ENCODE data around the gene MAFG.
A peak's percentile ranks its signal among the peaks of the same experiment; 100 is the strongest.

The MAFG gene

DNA sequence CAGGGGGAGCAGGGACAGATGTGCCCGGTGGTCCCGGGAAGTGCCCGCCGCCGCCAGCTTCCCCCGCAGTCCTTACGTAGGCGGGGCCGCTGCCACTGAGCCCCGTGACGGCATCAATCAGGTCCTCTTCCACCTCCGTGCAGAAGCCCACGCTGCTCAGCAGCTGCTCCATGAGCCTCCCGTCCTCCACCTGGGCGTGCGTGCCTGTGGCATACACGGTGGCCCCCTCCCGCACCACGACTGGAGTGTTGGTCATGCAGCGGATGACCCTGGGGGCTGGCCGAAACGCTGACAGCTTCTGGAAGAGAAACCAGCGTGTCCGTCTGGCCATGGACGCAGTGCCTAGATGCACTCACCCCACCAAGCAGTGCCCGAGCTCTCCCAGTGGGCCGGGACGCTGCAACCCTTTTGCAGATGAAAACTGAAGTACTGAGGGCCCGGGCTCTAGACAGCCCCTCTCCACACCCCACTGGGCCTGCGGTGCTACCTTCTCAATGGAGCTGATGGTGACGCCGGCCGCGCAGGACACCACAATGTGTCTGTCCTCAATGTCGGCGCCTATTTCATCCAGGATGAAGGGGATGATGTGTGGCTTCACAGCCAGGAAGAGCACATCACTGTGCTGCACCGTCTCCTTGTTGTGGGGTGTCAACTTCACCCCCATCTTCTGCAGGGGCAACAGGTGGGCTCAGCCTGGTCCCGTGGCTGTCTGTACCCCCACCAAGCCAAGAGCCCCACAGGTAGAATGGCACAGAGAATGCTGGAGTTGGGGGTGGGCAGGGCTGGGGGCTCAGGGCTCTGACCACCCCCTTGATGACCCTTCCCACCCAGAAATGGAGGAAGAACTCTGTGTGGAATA is 7.5 kb upstream of the MAFG start:
- no peak for DNase-seq

DNA sequence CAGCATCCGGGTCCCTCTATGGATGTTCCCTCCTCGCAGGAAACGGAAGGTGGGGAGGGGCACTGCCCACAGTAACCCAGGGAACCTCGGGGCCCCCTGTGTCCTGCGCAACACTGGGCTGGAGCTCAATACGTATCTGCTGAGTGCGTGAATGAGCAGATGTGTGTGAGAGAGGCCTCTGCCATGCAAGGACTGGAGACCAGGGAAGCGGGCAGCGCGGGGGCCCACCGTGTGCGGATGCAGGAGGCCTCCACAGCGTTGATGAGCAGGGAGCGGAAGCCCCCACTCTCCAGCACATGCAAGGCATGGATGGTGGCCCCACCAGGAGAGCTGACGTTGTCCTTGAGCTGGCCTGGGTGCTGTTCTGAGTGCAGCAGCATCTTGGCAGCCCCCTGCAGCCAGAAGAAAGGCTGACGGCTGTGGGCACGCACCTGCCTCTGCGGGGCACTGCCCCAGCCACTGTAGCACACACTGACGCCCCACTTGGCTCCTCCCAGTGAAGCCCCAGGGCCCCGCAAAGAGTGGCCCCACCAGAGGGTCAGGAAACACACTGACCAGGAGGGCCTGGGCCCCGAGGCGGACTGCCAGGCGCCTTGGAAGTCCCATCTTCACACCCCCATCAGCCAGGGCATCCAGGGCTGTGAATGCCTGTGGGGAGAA is 6.7 kb upstream of the MAFG start:
- no peak for DNase-seq

DNA sequence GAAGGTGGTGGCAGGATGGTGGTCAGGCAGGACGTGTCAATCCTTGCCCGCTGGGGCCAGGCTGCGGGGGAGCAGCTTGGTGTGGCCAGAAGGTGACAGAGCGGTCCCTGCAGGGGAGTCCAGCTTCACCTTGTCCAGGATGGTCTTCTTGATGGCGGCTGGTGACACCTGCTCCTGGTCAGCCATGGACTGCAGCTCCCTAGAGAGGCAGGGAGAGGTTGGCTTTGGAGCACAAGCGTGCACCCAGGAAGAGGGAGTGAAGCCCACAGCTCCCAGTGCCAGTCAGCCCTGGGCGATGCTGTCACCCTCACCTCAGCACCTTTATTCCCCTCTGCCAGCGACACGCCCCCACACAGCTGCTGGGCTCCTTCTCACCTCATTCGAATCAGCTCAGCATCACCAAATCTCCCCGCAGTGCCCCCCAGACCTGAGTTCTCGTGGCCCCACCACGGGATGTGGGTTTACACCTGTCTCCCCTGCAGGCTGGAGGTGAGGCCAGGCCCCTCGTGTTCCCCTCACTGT is 5.7 kb upstream of the MAFG start:
- DNase-seq = no peak

- DNase-seq = no peak
Measured at GRCh38 chr17:81932333-81932983, 4.9 kb upstream of the MAFG start.

- no peak for DNase-seq
Measured at GRCh38 chr17:81931557-81932332, 4.2 kb upstream of the MAFG start.

DNA sequence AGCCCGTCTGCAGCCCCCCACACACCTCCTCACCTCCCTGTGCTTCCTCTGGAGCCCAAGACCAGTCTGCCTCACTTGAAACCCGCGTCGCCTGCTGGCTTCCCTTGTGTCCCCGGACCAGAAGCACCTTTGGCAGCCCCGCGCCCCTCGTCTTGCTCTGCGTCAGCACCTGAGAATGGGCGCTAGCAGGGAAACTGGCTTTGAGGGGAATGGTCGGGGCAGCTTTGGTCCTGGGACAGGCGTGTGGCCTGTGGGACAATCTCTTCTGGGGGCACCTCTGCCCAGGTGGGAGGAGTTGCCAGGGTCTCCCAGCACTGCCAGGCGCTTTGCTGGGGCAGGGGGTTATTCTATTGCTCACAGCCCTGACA is 3.6 kb upstream of the MAFG start:
- no peak for DNase-seq

- no peak for DNase-seq
Measured at GRCh38 chr17:81930142-81931125, 2.9 kb upstream of the MAFG start.

- DNase-seq = no peak
Measured at GRCh38 chr17:81929253-81930141, 2.0 kb upstream of the MAFG start.

DNA sequence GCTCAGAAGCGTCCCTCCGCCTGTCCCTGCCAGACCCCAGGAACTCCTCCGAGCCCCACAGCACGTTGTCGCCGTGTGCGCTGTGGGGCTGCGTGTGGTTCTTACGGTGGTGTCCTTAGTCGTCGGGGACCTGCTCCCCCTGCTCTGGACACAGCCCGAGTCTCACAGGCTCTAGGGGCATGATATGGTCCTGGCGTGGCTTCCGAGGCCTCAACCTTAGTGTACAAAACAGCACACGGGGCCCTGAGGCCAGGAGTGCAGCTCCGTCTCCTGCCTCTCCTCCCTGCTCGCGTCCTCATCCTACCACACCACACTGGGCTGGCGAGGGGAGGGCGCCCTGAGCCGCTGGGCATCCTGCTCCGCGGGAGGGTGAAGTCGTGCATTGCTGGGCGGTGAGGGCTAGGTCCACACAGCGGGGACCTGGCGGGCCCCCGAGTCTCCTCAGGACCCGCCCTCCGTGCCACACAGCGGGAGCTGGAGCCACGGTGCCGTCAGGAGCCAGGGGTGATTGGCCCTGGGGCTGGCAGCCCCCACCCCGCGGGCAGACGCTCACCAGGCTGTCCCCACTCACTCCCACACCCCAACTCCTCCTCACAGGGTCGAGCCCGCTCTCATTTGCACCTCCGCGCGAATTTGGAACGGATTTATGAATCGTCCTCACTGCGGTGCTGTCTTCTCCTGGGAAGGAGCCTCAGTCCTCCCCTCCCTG is 1.2 kb upstream of the MAFG start:
- no peak for DNase-seq

DNA sequence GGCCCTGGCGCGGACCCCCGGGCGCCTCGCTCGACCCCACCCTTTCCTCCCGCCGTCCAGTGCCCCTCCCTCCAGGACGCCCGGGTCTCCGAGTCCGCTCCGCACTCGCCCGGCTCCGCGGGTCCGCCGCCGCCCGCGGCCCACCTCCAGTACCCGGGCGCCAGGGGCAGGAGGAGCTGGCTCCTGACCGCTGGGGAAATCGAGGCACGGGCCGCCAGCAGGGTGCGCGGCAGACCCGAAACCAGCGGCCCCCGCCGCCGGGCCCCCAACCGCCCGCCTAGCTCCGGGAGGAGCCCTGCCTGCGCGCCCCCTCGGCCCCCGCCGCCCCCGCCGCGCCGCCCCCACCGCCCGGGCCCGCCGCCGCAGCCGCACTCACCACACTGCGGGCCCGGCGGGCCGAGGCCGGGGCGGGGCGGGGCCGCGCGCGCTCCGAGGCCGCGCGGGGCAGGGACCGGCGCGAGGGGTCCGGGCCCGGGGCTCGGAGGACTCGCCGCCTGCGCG is 333 bp downstream of the MAFG start:
- no peak for DNase-seq

- DNase-seq = peak; percentile 45
Measured at GRCh38 chr17:81926451-81927151, 934 bp downstream of the MAFG start.

GRCh38 chr17:81925860-81926450 is 1.6 kb downstream of the MAFG start:
- DNase-seq = no peak

GRCh38 chr17:81924557-81925532 is 2.7 kb downstream of the MAFG start:
- DNase-seq = no peak

GRCh38 chr17:81923302-81924260 is 4.0 kb downstream of the MAFG start:
- no peak for DNase-seq

- DNase-seq = no peak
Measured at GRCh38 chr17:81922566-81923301, 4.8 kb downstream of the MAFG start.

Data from activated gamma-delta T cell treated with Interleukin-2 at 50 U/mL for 16 hours (primary cell).